Right lobe of liver (tissue), 6 donors: ENCODE measurements around the gene GPATCH8. TPM values are rescaled to one million over a fixed set of nuclear protein-coding genes. Genes with fewer than 3 reads are reported as not detected.
A peak's percentile ranks its signal among the peaks of the same experiment; 100 is the strongest.

Experiments used
- ATAC-seq, 4 donors: fragments of 200-7000 bp; cut with Tn5 transposase; one replicate each; pipeline ENCODE4 v1.9.1; 2020; ENCODE audit warnings: mild to moderate bottlenecking in 4 of 4, moderate library complexity in 4 of 4
- DNase-seq, 3 donors: peaks; one replicate each; pipeline ENCODE4 v3.0.0-alpha.2; 2020
- H3K27ac ChIP-seq, 3 donors: fragments of 200-600 bp; one replicate each; pipeline ENCODE4 v1.8.0; 2022
- H3K27me3 ChIP-seq, 2 donors: fragments of 200-600 bp; one replicate each; pipeline ENCODE4 v1.8.0; 2022
- H3K36me3 ChIP-seq, 4 donors: fragments of 200-600 bp; sonication (generic) in 1 of 4; one replicate each; pipeline versions ENCODE4 v1.5.1 to v1.8.0; 2017 to 2022; ENCODE audit warnings: control low read depth in 1 of 4
- H3K4me1 ChIP-seq, 4 donors: fragments of 200-600 bp; sonication (generic) in 1 of 4; one replicate each; pipeline versions ENCODE4 v1.5.1 to v1.8.0; 2017 to 2022; ENCODE audit warnings: control low read depth in 1 of 4
- H3K4me3 ChIP-seq, 3 donors: fragments of 200-600 bp; one replicate each; pipeline ENCODE4 v1.8.0; 2022
- H3K9me3 ChIP-seq, 4 donors: fragments of 200-600 bp; sonication (generic) in 1 of 4; one replicate each; pipeline versions ENCODE4 v1.5.1 to v1.8.0; 2017 to 2022; ENCODE audit warnings: control low read depth in 1 of 4
- CTCF ChIP-seq, 4 donors: fragments of 200-600 bp in 3 of 4; fragments of 450-650 bp in 1 of 4; IDR thresholded peaks; one replicate each; pipeline versions ENCODE4 v1.5.1 to v1.8.0; 2016 to 2022; ENCODE audit warnings: antibody characterized with exemption in 4 of 4, mild to moderate bottlenecking in 2 of 4
- POLR2A ChIP-seq: fragments of 450-650 bp; IDR thresholded peaks from one replicate; pipeline ENCODE4 v1.6.1; 2017; ENCODE audit warnings: antibody characterized with exemption, mild to moderate bottlenecking
- WGBS: methylation state at CpG from one replicate; pipeline ENCODE4 v1.1.6; 2018; ENCODE audit warnings: low coverage, low lambda C conversion rate; ENCODE audit not compliant: insufficient coverage; ENCODE audit errors: missing lambda C conversion rate; 5-methylcytosine and 5-hydroxymethylcytosine counted together
- intact Hi-C, 2 donors: fragments of 100-400 bp; cut with DNase I; formaldehyde crosslinking; loops; one replicate each; pipeline versions ENCODE4 v1.11.2 to v1.14.1; 2022
- total RNA-seq, 6 experiments: library from RNA; depleted of rRNA in 2 of 6; stranded (reverse); fragments of >200 nt in 2 of 6; fragmentation: NEBNext Ultra II Directional in 3 of 6; extraction: Animal tissue kit (Norgen Biotek cat#: 25700) in 3 of 6; gene quantifications; one replicate each; pipeline versions ENCODE4 v1.1.0 to v1.2.4, GENCODE V29; 2016 to 2023
- donor health status: DM: no; HTN: yes; CAD: no.
- donor health status: DM: no; HTN: no; CAD: no.
- donor health status: DM: no; HTN: no; CAD: no.
- donor health status: DM: no; HTN: yes; CAD: no.
- donor health status: DM: no; HTN: yes; CAD: no.

Gene GPATCH8
- total RNA-seq, 6 experiments from 2014 or later, result 8.1 to 14.4 (median 13.1) TPM

- intact Hi-C loops, result no loop called here
- no peak overlapping the region for H3K4me3 ChIP-seq
- no peak overlapping the region for H3K27ac ChIP-seq
- DNase-seq, result no peak
- H3K36me3 ChIP-seq, result peaks cover 0 to 3% (median 0%) of the 10 kb centered on the region in 4 donors
- H3K27me3 ChIP-seq, result no peaks in the 10 kb centered on the region
- H3K4me1 ChIP-seq, result no peaks in the 10 kb centered on the region
- 97% methylated on average over 4 of the region's 4 CpGs for WGBS
- TF ChIP-seq POLR2A (no peak), CTCF (IDR thresholded peaks at IDR 0.05) (no peak)
- H3K9me3 ChIP-seq, result no peaks in the 10 kb centered on the region
- no peak for ATAC-seq
Measured at GRCh38 chr17:44408786-44409185, 94.4 kb downstream of the GPATCH8 start.

- WGBS, result 94% methylated on average over 1 of the region's 5 CpGs
- ATAC-seq (no peak), DNase-seq (no peak)
- intact Hi-C loops, result no loop called here
- Histone ChIP-seq H3K9me3 (no peaks in the 10 kb centered on the region), H3K27me3 (no peaks in the 10 kb centered on the region), H3K4me3 (no peak overlapping the region), H3K27ac (no peak overlapping the region), H3K36me3 (peaks cover 0 to 28% (median 7%) of the 10 kb centered on the region in 4 donors), H3K4me1 (no peaks in the 10 kb centered on the region)
- TF ChIP-seq CTCF (IDR thresholded peaks at IDR 0.05) (no peak), POLR2A (no peak)
Measured at GRCh38 chr17:44402564-44403172, 100.5 kb downstream of the GPATCH8 start.

GRCh38 chr17:44400226-44400847 lies 102.9 kb downstream of the GPATCH8 start:
- peak; percentile 23 to 45 (median 41) for TF ChIP-seq CTCF (IDR thresholded peaks at IDR 0.05)
- TF ChIP-seq POLR2A, result no peak
- Histone ChIP-seq H3K27me3 (no peaks in the 10 kb centered on the region), H3K4me3 (no peak overlapping the region), H3K36me3 (peaks cover 0 to 28% (median 5%) of the 10 kb centered on the region in 4 donors), H3K4me1 (no peaks in the 10 kb centered on the region), H3K9me3 (no peaks in the 10 kb centered on the region), H3K27ac (no peak overlapping the region)
- DNase-seq (no peak), ATAC-seq (peak in 3 of 4 donors; percentile 44 to 56 (median 47))
- intact Hi-C loops, result no loop called here
- 98% methylated on average over 3 of the region's 3 CpGs for WGBS

GRCh38 chr17:44398692-44399691 lies 104.2 kb downstream of the GPATCH8 start:
- 92% methylated on average over 28 of the region's 41 CpGs for WGBS
- ATAC-seq (no peak), DNase-seq (no peak)
- no peak for TF ChIP-seq POLR2A
- no peak for TF ChIP-seq CTCF (IDR thresholded peaks at IDR 0.05)
- no peak overlapping the region for H3K4me3 ChIP-seq
- intact Hi-C loops, result no loop called here
- no peaks in the 10 kb centered on the region for H3K4me1 ChIP-seq
- no peaks in the 10 kb centered on the region for H3K27me3 ChIP-seq
- H3K9me3 ChIP-seq, result no peaks in the 10 kb centered on the region
- no peak overlapping the region for H3K27ac ChIP-seq
- peaks cover 0 to 28% (median 5%) of the 10 kb centered on the region in 4 donors for H3K36me3 ChIP-seq
